ENCODE measurements around the gene LBX1. TPM values are rescaled to one million over a fixed set of nuclear protein-coding genes. Genes with fewer than 3 reads are reported as not detected.

LBX1 gene
- total RNA-seq, 2 experiments from 2014 or later, result not detected

GRCh38 chr10:101233863-101234262, 4.6 kb upstream of the LBX1 start:
- H3K27me3 Mint-ChIP-seq, result peaks cover 89% of the 10 kb centered on the region
- H3K27ac Mint-ChIP-seq, result no peak overlapping the region
- no peaks in the 10 kb centered on the region for H3K9me3 Mint-ChIP-seq
- Histone ChIP-seq H3K27me3 (ENCODE audit: control insufficient read depth in 1 of 2, insufficient read depth in 2 of 2, low read length in 2 of 2) (peaks cover 90 to 100% of the 10 kb centered on the region in 2 experiments), H3K36me3 (ENCODE audit: insufficient read depth, low read length) (no peaks in the 10 kb centered on the region), H3K4me3 (ENCODE audit: low read length) (no peak overlapping the region), H3K27ac (ENCODE audit: low read depth in 1 of 2, low read length in 2 of 2) (no peak overlapping the region), H3K4me1 (ENCODE audit: insufficient read depth, low read length) (peaks cover 47% of the 10 kb centered on the region), H3K9me3 (ENCODE audit: control insufficient read depth in 1 of 2, insufficient read depth in 1 of 2, low read length in 2 of 2) (peaks cover 0 to 36% of the 10 kb centered on the region in 2 experiments)
- POLR2A ChIA-PET, result no interaction called here
- TF ChIP-seq CTCF (IDR thresholded peaks at IDR 0.05), result no peak
- CTCF ChIA-PET, result interaction anchor here (3.5 kb wide), 1 partner anchor 20 kb away, joined by 12 read pairs; no protein-coding TSS in a partner anchor
- ATAC-seq (ENCODE audit: poor library complexity) (no peak), DNase-seq (no peak)
- intact Hi-C loops (cut with DNase I, micrococcal nuclease), result no loop called here
- H3K4me1 Mint-ChIP-seq (ENCODE audit: low read depth), result peaks cover 27% of the 10 kb centered on the region
- no peak overlapping the region for H3K4me3 Mint-ChIP-seq
- no peaks in the 10 kb centered on the region for H3K36me3 Mint-ChIP-seq (ENCODE audit: low read depth)

GRCh38 chr10:101233443-101233842, 4.2 kb upstream of the LBX1 start:
- Histone ChIP-seq H3K36me3 (ENCODE audit: insufficient read depth, low read length) (no peaks in the 10 kb centered on the region), H3K9me3 (ENCODE audit: control insufficient read depth in 1 of 2, insufficient read depth in 1 of 2, low read length in 2 of 2) (peaks cover 0 to 35% of the 10 kb centered on the region in 2 experiments), H3K4me1 (ENCODE audit: insufficient read depth, low read length) (peaks cover 45% of the 10 kb centered on the region), H3K4me3 (ENCODE audit: low read length) (no peak overlapping the region), H3K27ac (ENCODE audit: low read depth in 1 of 2, low read length in 2 of 2) (no peak overlapping the region), H3K27me3 (ENCODE audit: control insufficient read depth in 1 of 2, insufficient read depth in 2 of 2, low read length in 2 of 2) (peaks cover 86 to 98% of the 10 kb centered on the region in 2 experiments)
- ATAC-seq (ENCODE audit: poor library complexity) (no peak), DNase-seq (no peak)
- no peaks in the 10 kb centered on the region for H3K9me3 Mint-ChIP-seq
- H3K27me3 Mint-ChIP-seq, result peaks cover 87% of the 10 kb centered on the region
- intact Hi-C loops (cut with DNase I, micrococcal nuclease), result no loop called here
- no peak overlapping the region for H3K27ac Mint-ChIP-seq
- H3K36me3 Mint-ChIP-seq (ENCODE audit: low read depth), result no peaks in the 10 kb centered on the region
- H3K4me3 Mint-ChIP-seq, result no peak overlapping the region
- ChIA-PET CTCF (interaction anchor here (3.5 kb wide), 1 partner anchor 19 kb away, joined by 12 read pairs; no protein-coding TSS in a partner anchor), POLR2A (no interaction called here)
- peaks cover 27% of the 10 kb centered on the region for H3K4me1 Mint-ChIP-seq (ENCODE audit: low read depth)
- no peak for TF ChIP-seq CTCF (IDR thresholded peaks at IDR 0.05)

GRCh38 chr10:101231912-101232689, 2.8 kb upstream of the LBX1 start:
- Histone ChIP-seq H3K9me3 (ENCODE audit: control insufficient read depth in 1 of 2, insufficient read depth in 1 of 2, low read length in 2 of 2) (peaks cover 0 to 37% of the 10 kb centered on the region in 2 experiments), H3K4me3 (ENCODE audit: low read length) (no peak overlapping the region), H3K27ac (ENCODE audit: low read depth in 1 of 2, low read length in 2 of 2) (no peak overlapping the region), H3K36me3 (ENCODE audit: insufficient read depth, low read length) (no peaks in the 10 kb centered on the region), H3K27me3 (ENCODE audit: control insufficient read depth in 1 of 2, insufficient read depth in 2 of 2, low read length in 2 of 2) (peaks cover 86 to 98% of the 10 kb centered on the region in 2 experiments), H3K4me1 (ENCODE audit: insufficient read depth, low read length) (peaks cover 45% of the 10 kb centered on the region)
- no peaks in the 10 kb centered on the region for H3K9me3 Mint-ChIP-seq
- peaks cover 84% of the 10 kb centered on the region for H3K27me3 Mint-ChIP-seq
- no peak overlapping the region for H3K4me3 Mint-ChIP-seq
- DNase-seq (no peak), ATAC-seq (ENCODE audit: poor library complexity) (no peak)
- H3K27ac Mint-ChIP-seq, result no peak overlapping the region
- ChIA-PET POLR2A (no interaction called here), CTCF (no interaction called here)
- intact Hi-C loops (cut with DNase I, micrococcal nuclease), result no loop called here
- peaks cover 24% of the 10 kb centered on the region for H3K4me1 Mint-ChIP-seq (ENCODE audit: low read depth)
- no peak for TF ChIP-seq CTCF (IDR thresholded peaks at IDR 0.05)
- no peaks in the 10 kb centered on the region for H3K36me3 Mint-ChIP-seq (ENCODE audit: low read depth)

All from CD4-positive, alpha-beta T cell (primary cell).